Nucleus accumbens (tissue), 56 donors: ENCODE measurements around the gene KISS1R.

Source experiments
- DNase-seq, 56 donors: peaks; one replicate each; lab custom pipeline; 2025; lab: John Stamatoyannopoulos, UW

The KISS1R gene

DNA sequence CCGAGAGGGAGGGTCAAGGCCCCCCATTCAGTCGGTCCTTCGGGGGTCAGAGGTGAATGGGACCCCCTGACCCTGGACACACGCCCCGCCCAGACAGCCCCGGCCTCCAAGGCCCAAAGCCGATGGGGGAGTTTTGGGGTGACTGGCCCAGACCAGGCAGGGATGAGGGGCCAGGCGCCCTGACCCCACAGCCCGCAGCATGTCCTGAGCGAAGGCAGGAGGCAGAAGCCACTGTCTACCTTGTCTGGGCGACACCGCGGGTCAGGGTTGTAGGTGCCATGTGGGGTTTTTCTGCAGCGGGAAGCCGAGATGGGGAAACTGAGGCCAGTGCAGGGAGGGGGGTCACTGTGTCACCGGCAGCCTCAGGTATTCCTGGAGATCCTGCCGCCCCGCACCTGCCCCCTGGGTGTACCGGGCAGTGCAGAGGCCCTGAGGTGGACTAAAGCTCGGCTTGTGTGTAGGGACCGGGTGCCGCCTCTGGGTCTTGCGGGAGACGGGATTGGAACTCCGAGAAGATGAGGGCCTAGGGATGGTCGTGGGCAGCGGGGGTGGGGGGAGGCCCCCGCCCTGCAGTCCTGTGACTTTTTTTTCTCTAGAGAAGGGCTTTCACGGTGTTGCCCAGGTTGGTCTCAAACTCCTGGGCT is 17.2 kb downstream of the KISS1R start:
- no peak for DNase-seq

GRCh38 chr19:934865-935479 is 17.8 kb downstream of the KISS1R start:
- DNase-seq, result peak in 48 of 56 donors; percentile 9 to 83 (median 54)

DNA sequence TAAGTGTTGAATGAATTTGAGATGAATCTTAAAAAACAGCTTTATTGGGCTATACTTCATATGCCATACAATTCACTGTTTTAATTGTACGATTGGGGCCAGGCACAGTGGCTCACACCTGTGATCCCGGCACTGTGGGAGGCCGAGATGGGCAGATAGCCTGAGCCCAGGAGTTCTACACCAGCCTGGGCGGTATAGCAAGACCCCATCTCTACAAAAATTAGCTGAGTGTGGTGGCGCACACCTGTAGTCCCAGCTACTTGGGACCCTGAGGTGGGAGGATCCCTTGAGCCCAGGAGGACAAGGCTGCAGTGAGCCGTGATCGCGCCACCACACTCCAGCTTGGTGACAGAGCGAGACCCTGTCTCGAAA is 19.0 kb downstream of the KISS1R start:
- DNase-seq, result no peak

GRCh38 chr19:937259-937694 is 20.1 kb downstream of the KISS1R start:
- DNase-seq, result no peak

DNA sequence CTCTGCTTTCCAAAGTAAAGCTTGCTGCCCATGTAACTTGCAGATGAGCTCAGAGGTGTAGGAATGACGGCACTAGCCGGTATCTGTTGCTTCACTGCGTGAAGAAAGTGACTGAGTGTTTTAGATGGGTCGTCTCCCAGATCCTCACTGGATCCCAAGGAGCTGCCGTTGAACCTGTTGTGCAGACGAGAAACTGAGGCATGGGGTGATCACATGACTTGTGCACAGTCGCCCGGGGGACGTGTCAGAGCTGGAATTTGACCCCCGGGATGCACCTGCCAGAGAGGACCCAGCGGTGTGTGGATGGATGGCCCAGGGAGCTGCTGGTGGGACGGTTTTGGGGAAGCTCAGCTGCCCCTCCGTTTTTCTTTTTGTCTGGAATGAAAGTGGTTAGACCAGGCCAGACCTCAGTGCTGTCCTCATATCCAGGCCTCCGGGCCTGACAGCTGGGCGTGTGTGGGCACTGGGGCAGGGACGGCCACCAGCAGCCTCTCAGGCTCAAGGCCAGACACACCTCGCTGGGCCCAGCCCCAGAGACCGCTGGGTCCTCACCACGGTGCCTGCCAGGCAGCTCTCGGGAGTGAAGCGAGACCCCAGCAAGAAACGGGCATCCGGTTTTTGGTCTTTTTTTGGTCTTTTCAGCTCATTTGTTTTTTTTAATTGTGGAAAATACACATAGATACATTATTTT is 21.2 kb downstream of the KISS1R start:
- no peak for DNase-seq

DNA sequence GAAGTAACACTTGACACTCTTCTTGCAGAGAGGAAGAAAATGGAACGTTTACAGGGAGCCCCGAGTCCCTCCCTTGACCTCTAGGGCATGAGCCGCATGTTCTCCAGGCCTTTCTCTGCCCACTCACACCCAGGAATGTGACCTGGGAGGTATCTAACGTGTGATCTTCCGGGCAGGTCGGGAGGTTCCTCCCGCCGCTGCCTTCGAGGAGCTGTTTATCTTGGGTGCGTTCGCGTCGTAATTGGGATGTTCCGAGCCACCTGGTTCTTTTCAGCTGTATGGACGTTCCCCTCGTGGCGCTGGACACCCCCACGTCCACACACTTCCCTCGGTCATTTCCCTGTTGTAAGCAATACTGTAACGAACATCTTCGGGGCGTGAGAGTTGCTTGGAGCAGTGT is 22.3 kb downstream of the KISS1R start:
- no peak for DNase-seq

GRCh38 chr19:939922-940321 is 22.8 kb downstream of the KISS1R start:
- no peak for DNase-seq

DNA sequence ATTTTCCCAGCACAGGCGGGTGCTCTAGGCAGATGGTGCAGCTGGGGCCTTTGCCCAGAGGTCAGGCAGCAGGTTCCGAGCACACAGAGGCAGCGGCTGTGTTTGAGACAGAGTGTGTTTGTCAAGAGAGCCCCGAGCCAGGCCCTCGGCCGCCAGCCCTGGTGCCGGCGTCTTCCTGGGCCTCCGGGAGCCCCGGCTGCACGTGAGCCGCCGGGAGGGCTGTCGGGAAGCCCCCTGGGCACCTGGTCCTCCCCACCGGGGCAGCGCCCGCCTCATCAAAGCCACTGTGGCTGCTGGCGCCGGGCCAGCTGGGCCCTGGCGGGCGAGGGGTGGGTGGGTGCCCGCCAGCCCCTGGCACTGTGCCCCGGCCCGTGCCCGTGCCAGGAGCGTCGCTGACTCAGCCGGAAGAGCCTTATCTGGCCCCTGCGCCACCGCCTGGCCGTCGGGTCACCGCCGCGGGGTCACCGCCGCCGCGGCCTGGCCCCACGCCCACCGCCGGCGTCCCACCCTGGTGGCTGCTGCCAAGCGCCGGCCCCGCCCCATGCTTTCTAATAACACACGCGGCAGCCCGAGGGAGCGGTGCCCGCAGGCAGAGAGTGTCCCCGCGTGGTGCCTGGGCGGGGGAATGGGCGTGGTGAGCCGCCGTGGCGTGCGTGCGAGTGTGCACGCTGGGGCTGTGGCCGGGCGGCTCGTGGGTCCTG is 23.6 kb downstream of the KISS1R start:
- DNase-seq, result peak in 52 of 56 donors; percentile 14 to 82 (median 58)

DNA sequence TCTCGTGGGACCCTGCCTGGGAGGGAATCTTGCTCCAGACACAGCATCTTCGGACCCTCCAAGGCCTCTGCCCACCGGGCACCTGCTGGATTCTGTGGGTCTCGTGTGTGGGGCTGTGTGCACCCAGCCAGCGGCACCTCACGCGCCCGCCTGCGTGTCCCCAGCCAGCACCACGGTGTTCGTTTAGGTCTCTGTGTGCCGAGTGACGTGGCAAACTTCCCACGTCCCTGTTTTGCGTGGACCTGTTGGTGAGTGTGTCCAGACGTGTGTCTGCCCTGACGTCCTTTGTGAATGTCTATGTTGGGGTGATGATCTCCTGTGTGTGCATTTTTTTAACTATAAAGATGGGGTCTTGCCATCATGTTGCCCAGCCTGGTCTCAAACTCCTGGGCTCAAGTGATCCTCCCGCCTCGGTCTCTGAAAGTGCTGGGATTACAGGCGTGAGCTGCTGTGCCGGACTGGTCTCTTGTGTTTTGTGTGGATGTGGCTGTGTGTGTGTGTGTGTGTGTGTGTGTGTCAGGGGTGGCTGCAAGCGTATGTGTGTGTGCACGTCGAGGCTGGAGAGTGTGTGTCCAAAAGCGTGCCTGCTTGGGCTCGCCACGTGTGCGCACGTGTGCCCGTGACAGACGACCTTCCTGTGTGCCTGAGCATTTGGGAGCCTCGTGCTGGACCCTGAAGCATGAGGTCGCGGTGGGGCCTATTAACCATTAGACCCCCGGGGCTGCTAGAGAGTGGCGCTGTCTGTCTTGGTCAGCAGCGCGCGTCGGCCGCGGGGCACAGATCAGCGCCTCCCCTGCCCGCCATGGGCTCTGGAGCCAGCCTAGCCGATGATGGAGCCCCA is 24.4 kb downstream of the KISS1R start:
- no peak for DNase-seq

DNA sequence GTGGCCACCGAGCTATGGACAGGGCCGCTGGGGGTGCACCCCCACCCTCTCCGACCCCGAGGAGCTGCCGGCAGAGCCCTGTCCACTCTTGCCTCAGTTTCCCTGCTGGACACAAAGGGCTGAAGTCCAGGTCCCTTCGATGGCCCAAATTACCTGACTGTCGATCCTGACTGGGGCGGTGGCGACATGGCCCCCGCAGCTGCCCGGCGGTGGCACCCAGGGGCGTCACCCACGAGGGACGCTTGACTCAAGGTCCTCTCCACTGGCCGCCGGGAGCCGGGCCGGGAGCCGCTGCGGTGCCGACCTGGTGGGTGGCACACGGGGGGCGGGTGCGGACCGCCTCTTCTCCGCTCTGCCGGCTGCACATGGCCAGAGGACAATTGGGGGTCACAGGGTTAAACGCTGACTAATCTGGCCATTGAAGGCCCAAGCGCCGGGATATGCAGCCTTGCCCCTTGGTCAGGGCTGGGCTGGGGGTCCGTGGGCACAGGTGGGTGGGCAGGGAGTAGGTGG is 25.1 kb downstream of the KISS1R start:
- DNase-seq, result no peak

DNA sequence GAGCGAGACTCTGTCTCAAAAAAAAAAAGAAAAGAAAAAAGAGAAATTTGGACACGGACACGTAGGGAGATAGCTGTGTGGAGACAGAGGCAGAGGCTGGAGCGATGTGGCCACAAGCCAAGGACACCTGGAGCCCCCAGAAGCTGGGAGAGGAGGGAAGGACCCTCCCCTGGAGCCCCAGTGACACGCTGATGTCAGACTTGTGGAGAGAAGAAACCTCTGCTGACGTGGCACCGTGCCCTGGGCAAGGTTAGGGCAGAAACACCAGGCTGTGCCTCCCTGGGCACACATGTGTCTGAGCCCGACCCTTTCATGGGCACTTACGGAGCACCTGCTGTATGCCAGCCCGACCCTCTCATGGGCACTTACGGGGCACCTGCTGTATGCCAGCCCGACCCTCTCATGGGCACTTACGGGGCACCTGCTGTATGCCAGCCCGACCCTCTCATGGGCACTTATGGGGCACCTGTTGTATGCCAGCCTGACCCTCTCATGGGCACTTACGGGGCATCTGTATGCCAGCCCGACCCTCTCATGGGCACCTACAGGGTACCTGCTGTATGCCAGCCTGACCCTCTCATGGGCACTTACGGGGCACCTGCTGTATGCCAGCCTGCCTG is 26.5 kb downstream of the KISS1R start:
- DNase-seq, result no peak

- DNase-seq, result no peak
These were observed 27.0 kb downstream of the KISS1R start for GRCh38 chr19:944171-944567.

DNA sequence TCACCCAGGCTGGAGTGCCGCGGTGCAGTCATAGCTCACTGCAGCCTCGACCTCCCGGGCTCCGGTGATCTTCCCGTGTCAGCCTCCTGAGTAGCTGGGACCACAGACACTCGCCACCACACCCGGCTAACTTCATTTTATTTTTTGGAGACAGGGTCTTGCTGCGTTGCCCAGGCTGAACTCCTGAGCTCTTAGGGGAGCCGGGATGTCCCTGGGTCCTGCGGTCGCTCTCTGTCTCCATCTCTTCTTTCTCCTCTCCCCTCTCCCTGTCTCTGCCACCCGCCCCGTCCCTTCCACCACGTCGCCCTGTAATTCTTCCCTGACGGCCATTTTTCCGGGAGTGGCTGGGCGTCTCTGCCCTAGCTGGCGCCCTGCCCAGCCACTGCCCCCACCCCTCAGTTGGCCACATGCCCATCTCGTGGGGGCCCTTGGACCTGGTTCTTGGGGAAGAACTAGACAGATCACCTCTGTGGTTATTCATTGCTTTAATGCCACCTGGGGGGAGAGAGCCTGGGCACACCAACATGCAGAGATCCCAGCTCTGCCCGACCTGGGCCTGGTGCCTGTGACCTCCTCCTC is 27.6 kb downstream of the KISS1R start:
- no peak for DNase-seq

- no peak for DNase-seq
These were observed 28.5 kb downstream of the KISS1R start for GRCh38 chr19:945401-946252.

- no peak for DNase-seq
These were observed 30.1 kb downstream of the KISS1R start for GRCh38 chr19:947090-947706.

- peak in 19 of 56 donors; percentile 5 to 52 (median 28) for DNase-seq
These were observed 30.8 kb downstream of the KISS1R start for GRCh38 chr19:947707-948539.
